DOHH2 (cell line): ENCODE data around the gene OBSCN.

Experiments used
- H3F3A ChIP-seq: fragments of 200-600 bp; sonication (generic), shearing (Covaris generic); 2 replicates; pipeline ENCODE4 v1.6.0; 2016; ENCODE audit warnings: antibody characterized with exemption, mild to moderate bottlenecking; ENCODE audit not compliant: control insufficient read depth, insufficient read depth
- H3K27ac ChIP-seq: fragments of 200-600 bp; sonication (generic); 2 replicates; pipeline ENCODE4 v1.5.1; 2014; ENCODE audit warnings: low read depth, mild to moderate bottlenecking, low read length, moderate library complexity
- H3K27me3 ChIP-seq: fragments of 200-600 bp; sonication (generic); 2 replicates; pipeline ENCODE4 v1.6.1; 2014; ENCODE audit warnings: mild to moderate bottlenecking, low read length, mixed read lengths; ENCODE audit not compliant: control insufficient read depth
- H3K36me3 ChIP-seq: fragments of 200-600 bp; sonication (generic); 2 replicates; pipeline ENCODE4 v1.6.1; 2014; ENCODE audit warnings: mild to moderate bottlenecking, low read length, moderate library complexity, mixed read lengths; ENCODE audit not compliant: control insufficient read depth
- H3K4me1 ChIP-seq: fragments of 200-600 bp; sonication (generic); 2 replicates; pipeline ENCODE4 v1.6.1; 2014; ENCODE audit warnings: mild to moderate bottlenecking, low read length, mixed read lengths; ENCODE audit not compliant: control insufficient read depth
- H3K4me2 ChIP-seq: fragments of 200-600 bp; sonication (generic); 2 replicates; pipeline ENCODE4 v1.6.0; 2014; ENCODE audit warnings: mild to moderate bottlenecking, low read length, moderate library complexity
- H3K4me3 ChIP-seq: fragments of 200-600 bp; sonication (generic); 2 replicates; pipeline ENCODE4 v1.5.1; 2014; ENCODE audit warnings: mild to moderate bottlenecking, low read length, mixed read lengths
- H3K79me2 ChIP-seq: fragments of 200-600 bp; sonication (generic); 2 replicates; pipeline ENCODE4 v1.6.1; 2014; ENCODE audit warnings: mild to moderate bottlenecking, low read length, mixed read lengths; ENCODE audit not compliant: control insufficient read depth
- H3K9me2 ChIP-seq: fragments of 200-600 bp; sonication (generic); replicated peaks from 2 replicates; pipeline ENCODE4 v1.6.1; 2014; ENCODE audit warnings: mild to moderate bottlenecking, low read length, mixed read lengths; ENCODE audit not compliant: control insufficient read depth
- H3K9me3 ChIP-seq: fragments of 200-600 bp; sonication (generic); 2 replicates; pipeline ENCODE4 v1.6.1; 2014; ENCODE audit warnings: antibody characterized with exemption, low read length, mixed read lengths; ENCODE audit not compliant: control insufficient read depth, insufficient read depth
- H4K20me1 ChIP-seq: fragments of 200-600 bp; sonication (generic); 2 replicates; pipeline ENCODE4 v1.6.0; 2014; ENCODE audit warnings: low read depth, mild to moderate bottlenecking, antibody characterized with exemption, low read length, moderate library complexity; ENCODE audit not compliant: control insufficient read depth, insufficient read depth
- CTCF ChIP-seq: fragments of 200-600 bp; sonication (generic); IDR thresholded peaks from one replicate; pipeline ENCODE4 v1.5.1; 2014; ENCODE audit warnings: antibody characterized with exemption, mild to moderate bottlenecking, low read depth, low read length; ENCODE audit not compliant: poor library complexity, severe bottlenecking
- EZH2phosphoT487 ChIP-seq: fragments of 200-600 bp; sonication (generic); IDR thresholded peaks from 2 replicates; pipeline ENCODE4 v1.6.1; 2017; ENCODE audit warnings: borderline replicate concordance, mild to moderate bottlenecking, antibody characterized with exemption, low read length, moderate library complexity, mixed read lengths

The OBSCN gene

GRCh38 chr1:228405200-228405978 lies 197.5 kb downstream of the OBSCN start:
- H3K27ac ChIP-seq: no peak overlapping the region; the same call in 1 of the 2 replicates
- no peaks in the 10 kb centered on the region for H3K9me3 ChIP-seq
- no peaks in the 10 kb centered on the region for H3F3A ChIP-seq
- TF ChIP-seq CTCF (no peak), EZH2phosphoT487 (no peak)
- peaks cover 26% of the 10 kb centered on the region for H3K4me1 ChIP-seq
- H3K4me3 ChIP-seq: peak overlapping the region; percentile 100
- H3K79me2 ChIP-seq: peaks cover 75% of the 10 kb centered on the region
- peaks cover 58% of the 10 kb centered on the region for H3K36me3 ChIP-seq
- no peaks in the 10 kb centered on the region for H3K9me2 ChIP-seq
- peak overlapping the region; percentile 90 for H3K4me2 ChIP-seq
- no peaks in the 10 kb centered on the region for H3K27me3 ChIP-seq
- H4K20me1 ChIP-seq: peaks cover 25% of the 10 kb centered on the region

- H3K9me2 ChIP-seq: no peaks in the 10 kb centered on the region
- no peaks in the 10 kb centered on the region for H3K9me3 ChIP-seq
- peak overlapping the region; percentile 90 for H3K4me2 ChIP-seq
- H3F3A ChIP-seq: no peaks in the 10 kb centered on the region
- H3K4me1 ChIP-seq: peaks cover 26% of the 10 kb centered on the region
- H4K20me1 ChIP-seq: peaks cover 25% of the 10 kb centered on the region
- H3K79me2 ChIP-seq: peaks cover 69% of the 10 kb centered on the region
- H3K27me3 ChIP-seq: no peaks in the 10 kb centered on the region
- no peak for TF ChIP-seq CTCF
- TF ChIP-seq EZH2phosphoT487: no peak
- H3K27ac ChIP-seq: peak overlapping the region; percentile 68; the same call in 1 of the 2 replicates
- peaks cover 53% of the 10 kb centered on the region for H3K36me3 ChIP-seq
- H3K4me3 ChIP-seq: peak overlapping the region; percentile 100
These were observed 198.1 kb downstream of the OBSCN start for GRCh38 chr1:228405979-228406228.

- H3K9me3 ChIP-seq: no peaks in the 10 kb centered on the region
- H3F3A ChIP-seq: no peaks in the 10 kb centered on the region
- peaks cover 25% of the 10 kb centered on the region for H4K20me1 ChIP-seq
- H3K4me1 ChIP-seq: peaks cover 26% of the 10 kb centered on the region
- TF ChIP-seq CTCF: no peak
- no peak for TF ChIP-seq EZH2phosphoT487
- H3K4me3 ChIP-seq: peak overlapping the region; percentile 87
- peaks cover 55% of the 10 kb centered on the region for H3K79me2 ChIP-seq
- peak overlapping the region; percentile 81 for H3K4me2 ChIP-seq
- H3K36me3 ChIP-seq: peaks cover 38% of the 10 kb centered on the region
- no peaks in the 10 kb centered on the region for H3K9me2 ChIP-seq
- no peaks in the 10 kb centered on the region for H3K27me3 ChIP-seq
- peak overlapping the region; percentile 22; the same call in 1 of the 2 replicates for H3K27ac ChIP-seq
These were observed 199.5 kb downstream of the OBSCN start for GRCh38 chr1:228407106-228408040.
